GM12878 (cell line): ENCODE data around the gene ARHGAP20. TPM values are rescaled to one million over a fixed set of nuclear protein-coding genes. Genes with fewer than 3 reads are reported as not detected.

Experiments used
- ATAC-seq: fragments of 200-7000 bp; cut with Tn5 transposase; 3 replicates; pipeline ENCODE4 v1.9.1; 2020; ENCODE audit warnings: mild to moderate bottlenecking, moderate library complexity
- BruUV-seq: library from RNA; stranded (reverse); fragments of 400-500 nt; replicated peaks from 2 replicates; lab custom pipeline; 2021; lab: Mats Ljungman, UMichigan
- CTCF ChIA-PET: fragments of 300-600 bp; sonication (Branson Sonifier 250); formaldehyde crosslinking; extraction: SDS; loops from one replicate; lab custom pipeline; 2021; ENCODE audit warnings: inconsistent platforms; lab: Yijun Ruan, JAX
- POLR2A ChIA-PET: fragments of 350-600 bp; formaldehyde crosslinking; extraction: SDS; loops from one replicate; lab custom pipeline; 2021; ENCODE audit warnings: inconsistent platforms; lab: Charles Lee
- RAD21 ChIA-PET: fragments of 300-600 bp; sonication (Branson Sonifier 250); formaldehyde crosslinking; loops from one replicate; lab custom pipeline; 2023; ENCODE audit warnings: antibody characterized with exemption; ENCODE audit not compliant: unreplicated experiment; lab: Charles Lee
- SMC1A ChIA-PET: fragments of 300-600 bp; sonication (Branson Sonifier 250); formaldehyde crosslinking; loops from one replicate; lab custom pipeline; 2023; ENCODE audit not compliant: unreplicated experiment, uncharacterized antibody; lab: Charles Lee
- DNase-seq: peaks from one replicate; pipeline ENCODE4 v3.0.0-alpha.2; 2011; ENCODE audit warnings: low read depth, low spot score
- FAIRE-seq: peaks from 3 replicates; lab custom pipeline; 2011; peaks lifted over from hg19 to GRCh38; lab: Jason Lieb, UNC
- H2AFZ ChIP-seq: 2 replicates; pipeline ENCODE4 v1.6.0; 2011; ENCODE audit warnings: low read depth, low read length, control low read depth; ENCODE audit not compliant: control insufficient read depth
- H3K27ac ChIP-seq: 2 replicates; pipeline ENCODE4 v1.5.1; 2011; ENCODE audit warnings: control low read depth; ENCODE audit not compliant: control insufficient read depth, insufficient read depth
- H3K27me3 ChIP-seq, 2 experiments: replicated peaks in 1 of 2; 2 replicates each; pipeline versions ENCODE4 v1.6.0 to v1.6.1; 2011; ENCODE audit warnings: low read length in 1 of 2; ENCODE audit not compliant: control insufficient read depth in 2 of 2, insufficient read depth in 2 of 2
- H3K36me3 ChIP-seq, 2 experiments: 2 replicates each; pipeline ENCODE4 v1.5.1; 2011; ENCODE audit warnings: low read length in 1 of 2; ENCODE audit not compliant: control insufficient read depth in 2 of 2, insufficient read depth in 2 of 2
- H3K4me1 ChIP-seq: 2 replicates; pipeline ENCODE4 v1.6.1; 2011; ENCODE audit warnings: mild to moderate bottlenecking, low read length, moderate library complexity, mixed read lengths; ENCODE audit not compliant: control insufficient read depth, insufficient read depth
- H3K4me2 ChIP-seq: 2 replicates; pipeline ENCODE4 v1.6.0; 2011; ENCODE audit warnings: control low read depth; ENCODE audit not compliant: control insufficient read depth, insufficient read depth
- H3K4me3 ChIP-seq: fragments of 200-600 bp; sonication (generic); 2 replicates; pipeline ENCODE4 v1.5.1; 2016
- H3K79me2 ChIP-seq: 2 replicates; pipeline ENCODE4 v1.6.0; 2011; ENCODE audit warnings: low read length; ENCODE audit not compliant: control insufficient read depth, insufficient read depth
- H3K9ac ChIP-seq: 2 replicates; pipeline ENCODE4 v1.8.0; 2011; ENCODE audit warnings: low read length, control low read depth, mixed read lengths; ENCODE audit not compliant: control insufficient read depth, insufficient read depth
- H3K9me3 ChIP-seq: replicated peaks from 3 replicates; pipeline ENCODE4 v1.5.1; 2011; ENCODE audit warnings: mild to moderate bottlenecking, low read length; ENCODE audit not compliant: control insufficient read depth, insufficient read depth
- H4K20me1 ChIP-seq: 2 replicates; pipeline ENCODE4 v1.6.0; 2011; ENCODE audit not compliant: control insufficient read depth, insufficient read depth
- ASH2L ChIP-seq: fragments of 300-600, 200-600 bp; sonication (generic); IDR thresholded peaks from 2 replicates; pipeline ENCODE4 v1.6.1; 2017; ENCODE audit warnings: low read depth, mild to moderate bottlenecking, borderline replicate concordance
- BMI1 ChIP-seq: fragments of 450-650 bp; IDR thresholded peaks from 2 replicates; pipeline ENCODE4 v1.6.1; 2016; ENCODE audit warnings: mild to moderate bottlenecking, moderate library complexity, borderline replicate concordance
- CUX1 ChIP-seq: IDR thresholded peaks from 2 replicates; pipeline ENCODE4 v1.6.1; 2012; ENCODE audit warnings: improper control_type of control experiment, low read depth, low read length; ENCODE audit not compliant: insufficient replicate concordance
- GATAD2B ChIP-seq: fragments of 450-650 bp; conservative IDR thresholded peaks from 2 replicates; pipeline ENCODE4 v1.6.1; 2017; ENCODE audit warnings: low read depth, mild to moderate bottlenecking, moderate library complexity
- HDAC2 ChIP-seq: fragments of 200-600 bp; sonication (generic); IDR thresholded peaks from 2 replicates; pipeline ENCODE4 v1.6.1; 2017
- IKZF2 ChIP-seq, 2 experiments: fragments of 450-650 bp; IDR thresholded peaks; 2 replicates each; pipeline ENCODE4 v1.6.1; 2017; ENCODE audit warnings: mild to moderate bottlenecking in 2 of 2, moderate library complexity in 2 of 2
- KAT2A ChIP-seq: conservative IDR thresholded peaks from 2 replicates; pipeline ENCODE4 v1.6.1; 2011; ENCODE audit warnings: low read depth, low read length; ENCODE audit not compliant: control insufficient read depth
- MXI1 ChIP-seq: fragments of 150-350 bp; IDR thresholded peaks from 2 replicates; pipeline ENCODE4 v1.6.1; 2011; ENCODE audit warnings: low read depth, mild to moderate bottlenecking, inconsistent platforms, low read length, improper control_type of control experiment
- NBN ChIP-seq: fragments of 450-650 bp; IDR thresholded peaks from 2 replicates; pipeline ENCODE4 v1.6.1; 2016
- NR2C2 ChIP-seq: IDR thresholded peaks from 2 replicates; pipeline ENCODE4 v1.6.1; 2011; ENCODE audit warnings: borderline replicate concordance, low read depth; ENCODE audit not compliant: control insufficient read depth, insufficient read length
- SP1 ChIP-seq: IDR thresholded peaks from one replicate; pipeline ENCODE4 v1.6.1; 2011; ENCODE audit warnings: low read depth, low read length
- TARDBP ChIP-seq: IDR thresholded peaks from 2 replicates; pipeline ENCODE4 v1.6.1; 2016; ENCODE audit warnings: borderline replicate concordance
- ZZZ3 ChIP-seq: IDR thresholded peaks from 2 replicates; pipeline ENCODE4 v1.6.1; 2011; ENCODE audit warnings: low read depth; ENCODE audit not compliant: control insufficient read depth, insufficient read length
- WGBS: methylation state at CpG from one replicate; pipeline ENCODE4 v1.1.6; 2016; ENCODE audit warnings: low lambda C conversion rate; ENCODE audit not compliant: insufficient replicate concordance, insufficient coverage; ENCODE audit errors: missing lambda C conversion rate; 5-methylcytosine and 5-hydroxymethylcytosine counted together
- in situ Hi-C: fragments of 300-500 bp; cut with MboI; formaldehyde crosslinking; loops from 9 replicates; pipeline ENCODE4 v1.14.3; 2018; ENCODE audit warnings: mixed read lengths
- intact Hi-C: fragments of 100-400 bp; cut with micrococcal nuclease; formaldehyde crosslinking; loops from one replicate; pipeline ENCODE4 v1.14.2; 2022; ENCODE audit not compliant: unreplicated experiment
- polyA plus RNA-seq, 11 experiments: library from polyadenylated mRNA; depleted of rRNA in 4 of 11; unstranded in 6 of 11; stranded (reverse) in 5 of 11; fragments of >200 nt; fragmentation: Nextera tagmentation in 4 of 11; fragmentation: Illumina TruSeq in 1 of 11; extraction: Ambion mirVana in 4 of 11; extraction: Trizol in 1 of 11; gene quantifications; 1 replicate in 1 of 11; 2 replicates in 10 of 11; pipeline versions ENCODE4 v1.2.1 to v1.2.3, GENCODE V29; 2011 to 2016; ENCODE audit warnings: inconsistent platforms in 2 of 11, missing spikeins in 2 of 11, low read depth in 1 of 11
- total RNA-seq, 4 experiments: library from RNA; depleted of rRNA in 3 of 4; stranded (reverse); fragments of >200 nt in 3 of 4; fragmentation: Illumina TruSeq in 1 of 4; extraction: Trizol in 1 of 4; gene quantifications; 2 replicates each; pipeline versions ENCODE4 v1.2.1 to v1.2.3, GENCODE V29; 2013 to 2021

ARHGAP20 gene
- total and polyA plus RNA-seq, 10 of the 15 experiments (the other 5 are each of a cell fraction or from before 2014, with no cell fraction given): 0.01 TPM; not detected in 9

DNA sequence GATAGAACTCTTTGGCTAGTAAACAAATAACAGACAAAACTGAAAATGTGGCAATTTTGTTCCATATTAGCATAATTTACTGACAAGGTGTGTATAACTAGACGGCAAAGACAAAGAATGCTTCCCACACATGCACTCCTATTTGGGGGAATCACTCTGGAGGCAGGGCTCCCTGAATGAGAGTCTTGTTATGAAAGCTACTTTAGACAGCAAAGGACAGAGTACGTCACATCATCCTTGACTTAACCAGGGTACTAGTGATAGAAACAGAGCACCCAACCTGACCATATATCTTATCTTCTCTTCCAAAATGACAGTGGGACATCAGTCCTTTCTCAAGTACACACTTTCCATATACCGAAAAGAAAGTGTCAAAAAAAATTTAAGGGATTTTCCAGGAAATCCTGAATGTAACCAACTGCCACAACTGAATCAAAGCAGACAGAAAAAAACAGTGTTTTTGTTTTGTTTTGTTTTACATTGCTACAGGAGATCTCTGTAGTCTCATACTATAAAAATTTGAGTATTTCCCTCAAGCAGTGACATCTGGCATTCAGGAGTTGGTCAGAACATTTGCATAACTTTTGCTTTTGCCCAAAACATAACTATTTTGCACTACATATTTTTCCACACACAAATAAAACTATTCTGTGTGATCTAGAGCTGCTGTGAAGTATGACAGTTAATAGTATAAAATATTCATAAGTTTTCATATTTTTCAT is 98.9 kb downstream of the ARHGAP20 start (continued):
- no peak for TF ChIP-seq CUX1

GRCh38 chr11:110606415-110606814 is 105.8 kb downstream of the ARHGAP20 start:
- 8% methylated on average over 6 of the region's 6 CpGs for WGBS
- intact Hi-C loops: no loop called here
- no peaks in the 10 kb centered on the region for H4K20me1 ChIP-seq
- SMC1A ChIA-PET: no interaction called here
- TF ChIP-seq MXI1 (no peak), BMI1 (no peak), TARDBP (no peak), SP1 (no peak), NBN (no peak), HDAC2 (no peak), ASH2L (no peak), KAT2A (no peak), NR2C2 (no peak), IKZF2 (IDR thresholded peaks at IDR 0.05) (no peak), GATAD2B (no peak), ZZZ3 (no peak)
- H3K9ac ChIP-seq: no peak overlapping the region
- H3K27ac ChIP-seq: no peak overlapping the region
- peaks cover 1 to 3% of the 10 kb centered on the region in 2 experiments; a peak in 3 of 4 replicates for H3K27me3 ChIP-seq
- FAIRE-seq (no peak), DNase-seq (no peak), ATAC-seq (no peak)
- H3K36me3 ChIP-seq: no peaks in the 10 kb centered on the region
- CTCF ChIA-PET: no interaction called here
- no peak overlapping the region for H3K4me3 ChIP-seq
- H2AFZ ChIP-seq: no peak overlapping the region
- no peaks in the 10 kb centered on the region for H3K79me2 ChIP-seq
- H3K9me3 ChIP-seq: no peaks in the 10 kb centered on the region
- no peaks in the 10 kb centered on the region for H3K4me1 ChIP-seq
- POLR2A ChIA-PET: no interaction called here
- RAD21 ChIA-PET: no interaction called here
- in situ Hi-C loops: no loop called here
- no TSS peak for BruUV-seq
- H3K4me2 ChIP-seq: no peak overlapping the region
